GM21447 (cell line): ENCODE results near the gene RORC.

Experiments used
- ATAC-seq: cut with Tn5 transposase; IDR thresholded peaks from one replicate; pipeline ENCODE4 v1.9.1; 2021; ENCODE audit not compliant: unreplicated experiment

The RORC gene

DNA sequence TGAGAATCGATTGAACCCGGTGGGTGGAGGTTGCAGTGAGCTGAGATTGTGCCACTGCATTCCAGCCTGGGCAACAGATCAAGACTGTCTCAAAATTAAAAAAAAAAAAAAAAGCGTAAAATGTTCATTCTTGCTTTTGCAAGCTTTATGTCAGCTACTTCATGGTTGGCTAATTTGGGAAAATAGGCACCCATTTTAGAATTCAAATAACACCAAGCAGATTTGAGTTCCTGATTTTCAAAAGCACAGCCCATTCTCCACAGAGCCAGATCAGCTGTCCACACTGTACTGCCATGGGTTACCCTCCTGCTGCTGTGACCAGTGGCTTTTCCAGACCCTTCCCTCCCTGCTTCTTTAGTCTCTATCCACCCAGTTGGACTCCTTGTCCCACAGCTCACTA is 17.5 kb upstream of the RORC start:
- ATAC-seq = no peak

DNA sequence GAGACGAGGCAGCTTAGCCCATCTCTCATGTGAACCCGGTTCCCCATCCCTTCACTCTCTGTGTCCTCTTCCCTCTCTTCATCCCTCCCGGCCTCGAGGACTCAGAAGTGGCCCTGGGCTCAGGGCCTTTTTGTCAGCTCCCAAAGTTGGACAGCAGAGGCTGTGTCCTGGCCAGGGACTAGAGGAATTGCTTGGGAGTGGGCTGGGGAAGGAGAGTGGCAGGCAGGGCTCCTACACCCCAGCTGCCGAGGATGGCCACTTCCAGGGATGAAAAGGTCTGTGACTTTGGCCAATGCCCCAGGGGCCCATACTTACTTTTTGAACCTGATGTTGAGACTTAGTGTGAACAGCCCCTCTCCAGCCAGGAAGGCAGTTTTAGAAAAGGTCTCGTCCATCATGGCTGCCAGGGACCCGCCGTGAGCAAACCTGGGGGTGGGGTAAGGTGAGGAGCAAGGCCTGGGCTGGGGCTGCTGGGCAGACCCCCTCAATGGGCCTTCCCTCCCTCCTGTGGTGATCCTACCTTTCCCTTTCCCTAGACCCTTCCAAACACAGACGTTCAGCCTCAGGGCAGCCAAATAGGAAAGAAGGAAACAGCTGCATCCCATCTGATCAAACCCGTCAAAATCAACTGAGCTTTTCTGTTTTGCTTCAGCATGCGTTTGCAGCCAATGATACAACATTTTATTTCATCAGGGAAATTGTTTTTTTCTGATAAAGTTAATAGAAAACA is 16.4 kb upstream of the RORC start:
- no peak for ATAC-seq

DNA sequence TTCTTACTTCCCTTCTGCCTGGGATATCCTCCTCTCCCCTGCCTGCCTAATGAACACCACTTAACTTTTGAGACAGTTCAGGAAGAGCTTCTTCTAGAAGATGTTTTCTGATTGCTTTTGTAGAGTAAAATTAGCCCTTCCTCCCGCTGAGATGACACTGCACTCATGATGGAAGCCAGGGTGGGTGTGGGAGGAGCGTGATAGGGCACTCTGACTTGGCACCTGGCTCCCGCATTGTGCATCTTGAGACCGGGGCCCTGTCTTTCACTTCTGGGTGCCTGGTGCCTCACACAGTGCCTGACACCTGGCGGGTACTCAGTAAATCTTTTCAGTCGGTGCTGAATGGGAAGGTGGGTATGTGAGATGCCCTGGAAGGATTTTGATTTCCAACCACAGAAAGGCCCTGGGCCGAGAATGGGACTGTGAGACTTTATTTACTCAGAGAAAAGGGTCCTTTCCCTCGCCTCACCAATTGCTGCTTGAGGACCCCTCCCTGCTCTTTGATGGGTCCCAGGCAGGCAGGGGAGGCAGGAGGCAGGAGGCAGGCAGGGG is 15.2 kb upstream of the RORC start:
- ATAC-seq = no peak

DNA sequence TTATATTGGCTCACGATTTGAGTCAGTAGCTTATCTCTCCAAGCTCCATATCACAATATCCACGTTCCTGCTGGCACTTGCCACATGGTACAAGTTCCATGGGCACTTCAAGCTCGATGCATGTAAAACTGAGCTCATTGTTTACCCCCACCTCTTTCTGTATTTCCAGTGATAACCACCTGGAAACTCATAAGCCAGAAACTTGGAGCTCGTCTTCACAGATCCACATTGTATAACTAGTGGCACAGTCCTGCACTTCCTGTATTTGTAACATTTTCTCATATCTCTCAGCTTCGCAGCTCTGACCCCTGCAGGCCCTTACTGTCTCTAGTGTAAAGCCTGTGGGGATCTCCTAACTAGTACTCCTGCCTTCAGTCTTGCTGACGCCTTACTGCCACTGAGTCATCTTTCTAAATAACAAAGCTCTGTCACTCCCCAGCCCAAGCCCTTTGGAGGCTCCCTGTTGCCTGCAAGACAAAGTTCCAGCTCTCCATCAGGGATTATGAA is 14.5 kb upstream of the RORC start:
- ATAC-seq = no peak

DNA sequence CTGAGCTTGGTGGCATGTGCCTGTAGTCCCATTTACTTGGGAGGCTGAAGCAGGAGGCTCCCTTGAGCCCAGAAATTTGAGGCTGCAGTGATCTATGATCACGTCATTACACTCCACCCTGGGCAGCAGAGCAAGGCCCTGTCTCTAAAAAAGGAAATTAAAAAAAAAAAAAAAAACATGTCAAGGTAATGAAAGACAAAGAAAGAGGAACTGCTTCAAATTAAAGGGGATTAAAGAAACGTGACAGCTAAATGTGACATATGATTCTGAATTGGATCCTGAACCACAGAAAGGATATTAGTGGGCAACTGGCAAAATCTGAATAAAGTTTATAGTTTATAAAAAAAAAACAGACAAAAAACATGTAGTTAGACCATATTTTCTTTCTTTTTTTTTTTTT is 11.8 kb upstream of the RORC start:
- no peak for ATAC-seq

DNA sequence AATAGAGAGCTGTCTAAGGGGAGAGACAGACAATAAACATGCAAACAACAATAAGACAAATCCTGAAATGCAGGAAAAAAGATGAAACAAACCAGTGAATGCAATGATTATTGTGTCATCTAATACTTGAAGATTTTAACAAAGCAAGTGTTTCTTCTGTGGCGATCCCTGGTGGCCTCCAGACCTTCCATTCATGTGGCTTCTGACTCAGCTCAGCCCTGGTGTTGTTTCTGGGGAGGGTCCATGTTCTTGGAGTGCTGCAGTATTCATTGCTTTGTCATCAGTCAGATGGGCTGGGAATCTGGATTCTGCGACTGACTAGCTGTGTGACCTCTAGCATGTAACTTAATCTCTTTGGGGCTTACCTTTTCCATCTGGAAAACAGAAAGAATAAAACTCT is 9.5 kb upstream of the RORC start:
- ATAC-seq = no peak

DNA sequence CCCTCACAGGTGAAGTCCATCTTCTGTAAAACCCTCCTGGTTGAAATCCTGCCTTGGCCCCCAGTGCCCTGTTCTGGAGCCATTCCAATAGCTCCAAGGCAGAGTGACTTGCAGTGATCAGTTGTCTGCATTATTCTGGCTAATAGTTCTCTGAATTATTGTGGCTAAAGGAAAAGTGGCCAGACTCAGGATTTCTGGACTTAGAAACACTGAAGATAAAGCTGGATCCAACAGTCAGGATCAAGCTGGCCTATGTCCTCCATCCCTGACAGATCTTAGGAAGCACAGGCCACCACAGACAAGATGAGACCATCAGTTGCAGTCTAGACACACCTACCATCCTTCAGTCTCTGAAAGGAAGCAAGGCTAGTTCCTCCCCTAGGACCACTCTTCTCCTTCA is 8.8 kb upstream of the RORC start:
- ATAC-seq = no peak

DNA sequence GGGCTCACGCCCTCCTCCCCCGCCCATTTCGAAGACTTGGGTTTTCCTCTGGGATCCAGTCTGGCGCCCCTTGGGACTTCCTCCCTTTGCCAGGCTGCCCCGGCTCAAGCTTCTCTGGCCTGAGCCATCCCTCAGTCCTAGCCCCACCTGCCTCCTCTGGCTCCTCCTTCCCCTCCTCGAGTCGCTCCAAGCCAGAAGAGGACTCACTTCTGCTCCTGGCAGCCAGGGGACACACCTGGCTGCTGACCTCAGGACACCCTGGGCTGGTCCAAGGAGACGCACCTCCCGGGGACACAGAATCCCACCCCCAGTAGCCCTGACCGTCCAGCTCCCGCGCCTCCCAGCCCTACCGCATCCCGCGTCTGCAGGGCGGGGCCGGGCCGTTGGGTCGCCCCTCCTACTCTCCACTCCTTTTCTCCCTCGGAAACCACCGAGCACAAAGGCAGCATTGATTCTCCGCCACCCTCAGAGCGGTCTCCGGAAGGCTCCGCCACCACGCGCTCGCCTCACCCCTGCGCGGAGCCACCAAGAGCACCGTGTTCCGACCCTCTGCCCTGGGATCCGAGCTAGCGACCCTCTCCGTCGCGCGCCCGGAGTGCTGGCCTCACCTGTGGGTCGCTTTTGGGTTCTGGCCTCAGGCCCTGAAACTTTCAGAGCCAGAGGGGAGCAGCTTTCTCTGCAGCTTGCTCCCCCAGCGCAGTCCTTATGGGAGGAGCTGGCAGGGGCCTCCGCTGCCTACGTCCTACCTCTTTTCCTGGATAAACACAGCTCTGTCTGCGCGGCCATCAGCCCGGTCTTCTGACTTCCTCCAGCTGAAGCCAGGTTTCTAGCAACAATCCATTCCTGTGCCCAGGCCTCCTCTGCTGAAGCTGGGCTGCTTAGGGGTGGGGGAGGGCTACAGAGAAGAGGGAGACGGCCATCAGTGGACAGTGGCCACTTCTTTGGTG is 8.1 kb upstream of the RORC start, which contains the start of gene C2CD4D:
TSS of gene C2CD4D (minus strand) at position 364 of the 947 bp plus-strand sequence. CDS start 831 bp downstream, outside the sequence.
- peak; percentile 46 for ATAC-seq

DNA sequence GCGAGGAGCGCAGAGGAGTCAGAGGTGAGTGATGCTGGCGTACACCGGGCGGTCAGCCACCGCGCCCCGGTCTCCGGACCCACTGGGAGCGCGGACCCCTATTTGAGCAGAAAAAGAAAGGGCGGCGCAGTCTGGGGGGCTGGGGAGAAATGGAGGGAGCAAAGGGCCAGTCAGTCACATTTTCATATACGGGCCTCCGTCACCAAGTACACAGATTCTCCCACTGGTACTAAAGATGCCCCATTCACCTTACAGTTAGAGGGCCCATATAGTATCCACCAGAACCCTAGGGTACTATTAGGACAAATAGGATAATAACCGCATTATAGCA is 7.4 kb upstream of the RORC start:
- ATAC-seq = no peak

DNA sequence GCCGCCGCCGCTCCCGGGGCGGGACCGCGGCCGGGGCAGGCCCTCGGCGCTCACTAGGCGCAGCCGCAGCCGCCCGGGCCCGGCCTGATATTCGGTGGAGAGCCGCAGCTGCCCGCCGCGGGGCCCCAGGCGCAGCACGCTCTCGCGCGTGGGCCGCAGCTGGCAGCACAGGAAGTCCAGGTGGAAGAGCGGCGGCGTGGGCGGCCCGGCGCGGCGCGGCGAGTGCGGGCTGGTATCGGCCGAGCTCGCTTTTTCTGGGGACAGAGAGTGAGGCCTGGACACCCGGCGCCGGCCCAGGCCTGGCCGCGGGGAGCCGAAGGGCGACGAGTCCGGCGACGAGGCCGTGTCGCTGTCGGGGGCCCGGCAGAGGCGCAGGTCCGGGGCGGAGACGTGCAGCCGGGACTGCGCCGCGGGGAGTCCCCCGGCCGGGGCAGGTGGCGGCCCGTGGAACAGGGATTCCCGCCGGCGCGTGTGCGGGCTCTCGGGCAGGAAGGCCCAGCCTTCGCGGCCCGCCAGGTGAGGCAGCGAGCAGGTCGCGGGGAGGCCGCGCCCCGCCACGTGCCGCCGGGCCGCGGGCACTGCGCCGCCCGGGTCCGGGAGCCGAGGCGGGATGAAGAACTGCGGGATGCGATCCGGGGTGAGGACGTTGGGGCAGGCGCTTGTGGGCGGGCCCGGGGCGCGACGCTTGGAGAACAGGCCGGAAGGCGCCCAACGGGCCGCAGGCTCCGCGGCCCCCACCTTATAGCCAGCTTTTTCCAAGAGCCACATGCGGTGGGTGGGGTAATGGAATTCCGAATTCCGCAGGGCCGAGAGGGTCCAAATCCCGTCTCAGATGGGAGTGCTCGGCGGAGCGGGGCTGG is 6.8 kb upstream of the RORC start:
- no peak for ATAC-seq

DNA sequence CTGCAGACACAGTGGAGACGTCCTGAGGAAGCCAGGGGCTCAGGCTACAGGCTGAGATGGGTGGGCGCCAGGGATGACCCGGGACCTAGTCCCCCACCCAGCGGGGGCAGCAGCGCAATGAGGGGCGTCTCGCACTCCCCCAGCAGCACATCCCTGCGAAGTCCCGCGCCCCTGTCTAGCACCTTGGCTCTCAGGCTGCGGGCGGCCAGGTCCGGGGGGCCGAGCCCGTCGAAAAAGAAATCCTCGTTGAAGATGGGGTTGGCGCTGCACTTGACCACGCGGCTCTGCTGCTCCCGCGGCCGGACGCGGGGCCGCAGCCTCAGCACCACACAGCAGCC is 6.3 kb upstream of the RORC start:
- ATAC-seq = no peak

DNA sequence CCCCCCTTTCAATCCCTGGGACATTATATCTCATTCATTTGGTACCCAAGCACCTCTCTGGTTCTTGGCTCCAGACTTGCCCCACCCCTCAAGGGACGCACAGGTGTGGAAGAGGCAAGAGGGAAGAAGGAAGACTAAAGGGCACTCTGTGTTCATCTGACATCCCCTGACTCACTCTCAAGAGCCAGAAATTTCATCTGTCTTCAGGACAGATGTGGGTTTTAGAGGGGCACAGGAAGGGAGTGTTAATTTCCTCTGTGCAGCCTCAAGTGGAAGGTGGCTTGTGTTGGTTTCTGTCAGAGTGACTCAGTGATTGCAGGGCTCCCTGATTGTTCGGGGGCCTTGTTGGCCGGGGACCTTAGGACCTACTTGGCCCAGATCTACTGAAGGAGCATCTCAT is 5.6 kb upstream of the RORC start:
- no peak for ATAC-seq

DNA sequence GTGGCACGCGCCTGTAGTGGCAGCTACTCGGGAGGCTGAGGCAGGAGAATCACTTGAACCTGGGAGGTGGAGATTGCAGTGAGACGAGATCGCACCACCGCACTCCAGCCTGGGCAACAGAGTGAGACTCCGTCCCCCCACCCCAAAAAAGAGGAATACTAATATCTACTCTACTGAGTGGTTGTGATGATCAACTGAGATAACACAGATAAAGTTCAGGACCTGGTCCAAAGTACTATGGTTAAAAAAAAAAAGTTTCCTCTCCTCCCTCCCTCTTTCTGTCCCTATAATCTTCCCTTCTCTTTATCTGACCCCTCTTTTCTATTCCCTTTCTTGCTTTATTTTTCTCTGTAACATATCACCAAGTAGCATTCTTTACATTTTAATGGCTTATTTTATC is 4.0 kb upstream of the RORC start:
- no peak for ATAC-seq

DNA sequence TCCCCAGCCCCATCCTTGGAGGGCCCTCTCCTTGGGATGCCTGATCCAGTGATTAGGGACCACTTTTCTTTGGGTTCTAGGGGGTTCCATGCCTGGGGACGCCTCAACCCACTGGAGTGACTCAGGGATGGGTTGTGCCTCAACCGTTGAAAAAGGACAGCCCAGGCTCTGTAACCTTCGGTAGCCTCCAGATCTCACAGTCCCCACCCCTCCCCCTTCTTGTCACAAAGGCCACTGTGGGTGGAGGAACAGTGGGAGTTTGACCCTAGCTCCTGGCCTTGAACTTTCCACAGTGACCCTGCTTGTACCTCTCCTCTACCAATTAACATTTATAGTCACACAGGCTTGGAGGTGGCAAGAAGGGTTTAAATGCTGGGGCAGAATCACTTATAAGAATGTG is 2.6 kb upstream of the RORC start:
- ATAC-seq = no peak

DNA sequence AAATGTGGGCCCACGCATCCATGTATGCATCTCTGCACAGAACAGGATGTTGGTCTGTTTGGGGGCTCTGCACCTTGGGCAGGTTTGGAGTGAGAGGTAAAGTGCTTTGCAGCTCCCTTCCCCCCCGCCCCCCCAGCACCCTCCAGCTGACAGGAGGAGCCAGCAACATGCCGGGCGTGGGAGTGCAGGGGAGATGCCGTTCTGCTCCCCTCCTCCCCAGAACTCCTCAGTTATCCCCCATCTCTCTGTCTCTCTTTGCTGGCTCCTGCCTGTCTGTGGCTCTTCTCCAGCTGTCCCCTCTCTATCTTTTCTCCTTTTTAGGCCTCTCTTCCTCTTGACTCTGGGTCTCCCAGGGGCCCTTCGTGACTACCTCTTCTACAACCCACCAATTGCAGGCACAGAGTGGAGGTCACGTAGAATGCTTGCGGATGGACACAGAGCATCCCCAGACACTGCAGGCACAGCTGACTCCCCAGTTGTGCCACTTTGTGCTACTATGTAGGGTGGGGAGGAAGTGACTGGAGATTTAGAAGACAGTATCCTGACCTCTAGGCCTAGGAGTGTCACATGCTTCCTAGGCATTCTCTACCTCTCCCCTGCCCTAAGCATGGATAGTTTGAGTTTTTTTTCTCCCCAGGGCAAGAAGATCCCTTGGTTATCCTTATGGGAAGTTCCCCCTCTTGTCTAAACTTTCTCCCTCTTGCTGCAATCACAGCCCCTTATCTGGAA is 1.7 kb upstream of the RORC start:
- ATAC-seq = no peak

DNA sequence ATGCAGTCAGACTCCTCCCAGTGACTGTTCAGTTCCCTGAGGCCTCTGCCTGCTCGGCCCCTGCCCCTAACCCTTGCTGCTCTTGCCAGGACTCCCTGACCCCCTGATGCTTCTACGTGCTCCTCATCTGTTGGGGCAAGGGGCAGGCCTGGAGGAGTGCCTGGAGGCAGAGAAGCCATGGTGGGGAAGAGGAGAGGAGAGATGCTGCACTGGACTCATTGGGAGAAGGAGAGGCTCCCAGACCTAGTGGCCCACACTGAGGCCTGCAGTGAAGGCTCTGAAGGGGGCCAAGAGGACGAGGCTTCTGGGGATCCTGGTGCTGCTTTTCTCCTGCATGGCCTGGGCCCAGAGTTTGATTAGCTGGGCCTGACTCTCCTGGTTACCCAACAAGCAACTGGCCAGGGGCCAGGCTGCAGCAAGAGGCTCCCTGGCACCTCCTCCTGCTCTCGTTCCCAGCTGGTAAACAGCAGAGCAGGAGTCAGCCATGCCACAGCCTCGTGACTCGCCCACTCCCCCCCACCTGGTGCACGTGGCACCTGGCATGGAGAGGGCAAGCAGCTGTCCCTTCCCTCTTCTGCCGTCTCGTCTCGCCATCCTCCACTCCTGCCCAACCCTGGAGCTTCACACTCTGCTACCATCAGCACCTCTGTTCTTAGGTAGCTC is 847 bp upstream of the RORC start:
- no peak for ATAC-seq

DNA sequence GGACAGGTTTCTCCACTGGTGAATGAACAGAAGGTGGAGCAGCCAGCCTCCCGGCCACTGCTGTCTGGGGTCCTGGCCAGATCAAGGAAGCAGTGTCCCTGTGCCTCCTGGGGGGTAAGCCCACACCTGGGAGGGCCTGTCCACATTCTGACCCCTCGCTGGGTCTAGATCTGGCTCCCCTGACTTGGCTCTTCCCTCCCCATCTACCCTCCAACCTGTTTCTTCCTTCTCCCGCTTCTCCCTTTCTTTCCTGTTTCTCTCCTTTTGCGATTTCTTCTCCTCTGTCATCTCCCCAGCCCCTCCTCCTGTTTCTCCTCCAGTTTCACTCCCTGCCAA is 378 bp downstream of the RORC start:
- no peak for ATAC-seq

DNA sequence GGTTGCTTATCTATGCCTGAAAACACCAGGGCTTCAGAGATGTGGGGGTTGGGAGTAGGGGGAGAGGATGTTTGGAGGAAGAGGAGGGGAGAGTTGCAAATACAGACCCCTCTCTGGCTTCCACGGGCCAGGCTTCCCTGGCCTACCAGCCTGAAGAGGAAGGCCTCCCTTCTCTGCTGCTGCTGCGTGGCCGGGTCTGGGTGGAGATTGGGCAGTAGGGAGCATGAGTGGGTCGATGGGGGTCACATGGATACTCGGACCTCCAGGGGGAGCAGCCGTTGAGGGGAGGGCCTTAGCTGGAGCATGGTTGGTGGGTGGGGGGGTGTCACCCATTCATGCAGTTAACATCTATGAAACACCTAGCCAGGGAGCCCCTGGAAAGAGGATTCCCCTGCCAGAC is 1.5 kb downstream of the RORC start:
- no peak for ATAC-seq

DNA sequence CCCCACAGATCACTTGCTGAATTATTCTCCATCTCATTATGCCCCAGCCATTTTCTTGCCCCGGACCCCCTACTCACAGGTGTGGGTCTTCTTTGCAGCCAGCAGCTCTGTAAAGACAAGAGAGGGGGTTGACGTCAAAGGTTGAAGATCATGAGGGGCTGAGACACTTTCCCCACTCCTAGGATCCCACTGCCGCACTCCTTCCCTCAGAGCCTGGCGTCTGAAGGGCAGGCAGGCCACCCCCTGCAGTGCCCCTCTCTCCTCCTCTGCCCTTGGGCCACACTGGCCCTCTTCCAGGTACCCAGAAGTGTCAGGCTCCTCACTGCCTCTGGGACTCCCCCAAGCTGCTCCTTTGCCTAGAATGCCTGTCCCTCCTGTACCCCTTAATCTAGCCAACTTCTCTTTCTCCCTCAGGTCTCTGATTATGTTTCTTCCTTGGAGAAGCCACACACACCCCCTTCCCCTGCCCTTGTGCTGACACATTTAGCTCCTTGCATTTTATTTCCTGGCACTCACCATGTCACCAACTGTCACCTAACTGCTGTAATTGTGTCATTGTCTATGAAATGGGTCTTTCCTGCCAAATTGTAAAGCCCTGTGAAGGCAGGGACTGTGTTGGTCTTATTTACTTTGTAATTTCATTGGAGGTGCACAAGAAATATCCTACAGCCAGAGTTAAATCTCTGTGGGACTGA is 2.1 kb downstream of the RORC start:
- no peak for ATAC-seq
